WTC11 (cell line): ENCODE measurements around the gene SLC25A46. TPM values are rescaled to one million over a fixed set of nuclear protein-coding genes. Genes with fewer than 3 reads are reported as not detected.

Source experiments
- ATAC-seq: fragments of 200-7000 bp; cut with Tn5 transposase; 2 replicates; pipeline ENCODE4 v1.10.0; 2021; ENCODE audit warnings: mild to moderate bottlenecking, moderate library complexity
- CTCF ChIA-PET: fragments of 300-600 bp; sonication (Branson Sonifier 250); formaldehyde crosslinking; loops from one replicate; lab custom pipeline; 2021; ENCODE audit warnings: antibody characterized with exemption; lab: Charles Lee
- POLR2A ChIA-PET: fragments of 350-600 bp; sonication (Branson Sonifier 250); formaldehyde crosslinking; loops from one replicate; lab custom pipeline; 2021; ENCODE audit warnings: antibody characterized with exemption; lab: Charles Lee
- DNase-seq: peaks from one replicate; pipeline ENCODE4 v3.0.0; 2021; ENCODE audit warnings: low spot score
- H3K27ac Mint-ChIP-seq: 2 replicates; pipeline ENCODE4 v1.8.0; 2021; ENCODE audit warnings: mixed read lengths
- H3K27me3 Mint-ChIP-seq: 2 replicates; pipeline ENCODE4 v1.8.0; 2021; ENCODE audit warnings: low read depth, mild to moderate bottlenecking, moderate library complexity, mixed read lengths
- H3K36me3 Mint-ChIP-seq: 2 replicates; pipeline ENCODE4 v1.8.0; 2021; ENCODE audit warnings: mixed read lengths
- H3K4me1 Mint-ChIP-seq: 2 replicates; pipeline ENCODE4 v1.8.0; 2022; ENCODE audit warnings: mixed read lengths
- H3K4me3 Mint-ChIP-seq: 2 replicates; pipeline ENCODE4 v1.8.0; 2021; ENCODE audit warnings: mild to moderate bottlenecking, moderate library complexity, mixed read lengths
- H3K9me3 Mint-ChIP-seq: 2 replicates; pipeline ENCODE4 v1.8.0; 2021; ENCODE audit warnings: mixed read lengths
- ATF2 ChIP-seq: sonication (generic); formaldehyde crosslinking; IDR thresholded peaks from 2 replicates; pipeline ENCODE4 v1.8.1; 2022; ENCODE audit warnings: low read depth, missing genetic modification reagents, borderline replicate concordance
- ATF3 ChIP-seq: sonication (generic); formaldehyde crosslinking; conservative IDR thresholded peaks from 2 replicates; pipeline ENCODE4 v1.8.1; 2022; ENCODE audit warnings: mild to moderate bottlenecking, missing genetic modification reagents
- ATF6 ChIP-seq: sonication (generic); formaldehyde crosslinking; IDR thresholded peaks from 2 replicates; pipeline ENCODE4 v1.8.1; 2023; ENCODE audit warnings: mild to moderate bottlenecking, missing genetic modification reagents
- CREB1 ChIP-seq: sonication (generic); formaldehyde crosslinking; IDR thresholded peaks from 2 replicates; pipeline ENCODE4 v1.8.0; 2023; ENCODE audit warnings: mild to moderate bottlenecking, missing genetic modification reagents
- E2F4 ChIP-seq: sonication (generic); formaldehyde crosslinking; IDR thresholded peaks from 2 replicates; pipeline ENCODE4 v1.8.1; 2022; ENCODE audit warnings: low read depth, mild to moderate bottlenecking, moderate library complexity, missing genetic modification reagents, borderline replicate concordance
- EMX1 ChIP-seq: fragments of 250-450 bp; sonication (Bioruptor Pico); IDR thresholded peaks from 2 replicates; pipeline ENCODE4 v1.8.0; 2021; ENCODE audit warnings: mild to moderate bottlenecking
- FOXK1 ChIP-seq: sonication (generic); formaldehyde crosslinking; IDR thresholded peaks from 2 replicates; pipeline ENCODE4 v1.8.0; 2022; ENCODE audit warnings: mild to moderate bottlenecking, moderate library complexity, missing genetic modification reagents
- GABPB1 ChIP-seq: sonication (generic); formaldehyde crosslinking; IDR thresholded peaks from 2 replicates; pipeline ENCODE4 v1.8.1; 2023; ENCODE audit warnings: mild to moderate bottlenecking, missing genetic modification reagents
- GRHL2 ChIP-seq: fragments of 250-450 bp; sonication (Bioruptor Pico); IDR thresholded peaks from 2 replicates; pipeline ENCODE4 v1.8.0; 2022; ENCODE audit warnings: mild to moderate bottlenecking, moderate library complexity; ENCODE audit not compliant: insufficient replicate concordance, severe bottlenecking
- HMGXB4 ChIP-seq: sonication (generic); formaldehyde crosslinking; IDR thresholded peaks from 2 replicates; pipeline ENCODE4 v1.8.1; 2023; ENCODE audit warnings: mild to moderate bottlenecking, moderate library complexity, missing genetic modification reagents
- KAT7 ChIP-seq: sonication (generic); formaldehyde crosslinking; IDR thresholded peaks from 2 replicates; pipeline ENCODE4 v1.8.1; 2023; ENCODE audit warnings: missing genetic modification reagents, mild to moderate bottlenecking, borderline replicate concordance
- MAX ChIP-seq: sonication (generic); formaldehyde crosslinking; IDR thresholded peaks from 2 replicates; pipeline ENCODE4 v1.8.0; 2022; ENCODE audit warnings: mild to moderate bottlenecking, missing genetic modification reagents
- MXD4 ChIP-seq: fragments of 250-450 bp; sonication (Bioruptor Pico); IDR thresholded peaks from 2 replicates; pipeline ENCODE4 v1.8.0; 2021; ENCODE audit warnings: mild to moderate bottlenecking, moderate library complexity, borderline replicate concordance
- NR1H2 ChIP-seq: sonication (generic); formaldehyde crosslinking; IDR thresholded peaks from 2 replicates; pipeline ENCODE4 v1.9.0; 2021; ENCODE audit warnings: mild to moderate bottlenecking, moderate library complexity, missing genetic modification reagents
- RELA ChIP-seq: sonication (generic); formaldehyde crosslinking; IDR thresholded peaks from 2 replicates; pipeline ENCODE4 v1.8.1; 2022; ENCODE audit warnings: missing genetic modification reagents, mild to moderate bottlenecking, borderline replicate concordance
- SOX15 ChIP-seq: fragments of 250-450 bp; sonication (Bioruptor Pico); IDR thresholded peaks from 2 replicates; pipeline ENCODE4 v1.9.0; 2021; ENCODE audit warnings: mild to moderate bottlenecking
- USF2 ChIP-seq: sonication (generic); formaldehyde crosslinking; IDR thresholded peaks from 2 replicates; pipeline ENCODE4 v1.8.1; 2023; ENCODE audit warnings: mild to moderate bottlenecking, missing genetic modification reagents, moderate library complexity
- ZNF219 ChIP-seq: sonication (generic); formaldehyde crosslinking; IDR thresholded peaks from 2 replicates; pipeline ENCODE4 v1.8.0; 2023; ENCODE audit warnings: missing genetic modification reagents, mild to moderate bottlenecking, borderline replicate concordance
- ZNF317 ChIP-seq: sonication (generic); formaldehyde crosslinking; IDR thresholded peaks from 2 replicates; pipeline ENCODE4 v1.8.1; 2023; ENCODE audit warnings: low read depth, mild to moderate bottlenecking, moderate library complexity, missing genetic modification reagents, borderline replicate concordance
- ZNF423 ChIP-seq: fragments of 250-450 bp; sonication (Bioruptor Pico); IDR thresholded peaks from 2 replicates; pipeline ENCODE4 v2.1.2; 2022; ENCODE audit warnings: mild to moderate bottlenecking, moderate library complexity
- ZNF671 ChIP-seq: fragments of 250-450 bp; sonication (Bioruptor Pico); IDR thresholded peaks from 2 replicates; pipeline ENCODE4 v1.8.0; 2021; ENCODE audit warnings: mild to moderate bottlenecking
- total RNA-seq: library from RNA; stranded (reverse); gene quantifications from 3 replicates; pipeline ENCODE4 v1.2.3, GENCODE V29; 2021

Gene SLC25A46
- total RNA-seq, 1 experiment from 2014 or later, result 19.2 TPM

GRCh38 chr5:110734101-110734500 lies 4.7 kb upstream of the SLC25A46 start:
- DNase-seq (no peak), ATAC-seq (no peak)
- ChIA-PET POLR2A (no interaction called here), CTCF (no interaction called here)
- Mint-ChIP-seq H3K4me1 (no peaks in the 10 kb centered on the region), H3K9me3 (peaks cover 19% of the 10 kb centered on the region), H3K27me3 (peaks cover 14% of the 10 kb centered on the region), H3K4me3 (no peak overlapping the region), H3K27ac (no peak overlapping the region), H3K36me3 (no peaks in the 10 kb centered on the region)
- TF ChIP-seq ZNF423 (CRISPR knock-in tag) (no peak), USF2 (no peak), ATF2 (CRISPR knock-in tag) (no peak), ZNF219 (CRISPR knock-in tag) (no peak)

- DNase-seq, result no peak
- Mint-ChIP-seq H3K9me3 (peaks cover 19% of the 10 kb centered on the region), H3K36me3 (no peaks in the 10 kb centered on the region), H3K4me1 (peaks cover 4% of the 10 kb centered on the region; the same call in 1 of the 2 replicates), H3K27me3 (peaks cover 14% of the 10 kb centered on the region), H3K27ac (no peak overlapping the region), H3K4me3 (no peak overlapping the region)
- ATAC-seq, result no peak
- POLR2A ChIA-PET, result no interaction called here
- TF ChIP-seq GRHL2 (no peak), NR1H2 (CRISPR knock-in tag) (no peak), HMGXB4 (CRISPR knock-in tag) (no peak), ATF6 (CRISPR knock-in tag) (no peak), ZNF317 (CRISPR knock-in tag) (no peak), GABPB1 (CRISPR knock-in tag) (no peak), FOXK1 (CRISPR knock-in tag) (no peak), CREB1 (CRISPR knock-in tag) (no peak), ATF2 (CRISPR knock-in tag) (no peak), ZNF671 (no peak), MXD4 (no peak)
- CTCF ChIA-PET, result no interaction called here
Observed at GRCh38 chr5:110735556-110735955, 3.3 kb upstream of the SLC25A46 start.

GRCh38 chr5:110736753-110737152 lies 2.1 kb upstream of the SLC25A46 start:
- Mint-ChIP-seq H3K27ac (no peak overlapping the region), H3K4me3 (no peak overlapping the region), H3K27me3 (peaks cover 14% of the 10 kb centered on the region), H3K4me1 (peaks cover 4% of the 10 kb centered on the region; the same call in 1 of the 2 replicates), H3K36me3 (no peaks in the 10 kb centered on the region), H3K9me3 (peaks cover 11% of the 10 kb centered on the region)
- POLR2A ChIA-PET, result no interaction called here
- no peak for ATAC-seq
- CTCF ChIA-PET, result no interaction called here
- no peak for DNase-seq
- TF ChIP-seq EMX1 (CRISPR knock-in tag), result no peak
- no peak for TF ChIP-seq ATF3
- TF ChIP-seq KAT7 (CRISPR knock-in tag), result no peak
- TF ChIP-seq MAX (CRISPR knock-in tag), result no peak
- no peak for TF ChIP-seq ZNF317 (CRISPR knock-in tag)
- no peak for TF ChIP-seq RELA (CRISPR knock-in tag)
- TF ChIP-seq SOX15 (CRISPR knock-in tag), result no peak
- no peak for TF ChIP-seq E2F4 (CRISPR knock-in tag)
- no peak for TF ChIP-seq MXD4
